ENCODE data around the gene CGB2. TPM values are rescaled to one million over a fixed set of nuclear protein-coding genes. Genes with fewer than 3 reads are reported as not detected.
A peak's percentile ranks its signal among the peaks of the same experiment; 100 is the strongest.

Gene CGB2
- total and polyA plus RNA-seq, 2 donors from 2014 or later = not detected

DNA sequence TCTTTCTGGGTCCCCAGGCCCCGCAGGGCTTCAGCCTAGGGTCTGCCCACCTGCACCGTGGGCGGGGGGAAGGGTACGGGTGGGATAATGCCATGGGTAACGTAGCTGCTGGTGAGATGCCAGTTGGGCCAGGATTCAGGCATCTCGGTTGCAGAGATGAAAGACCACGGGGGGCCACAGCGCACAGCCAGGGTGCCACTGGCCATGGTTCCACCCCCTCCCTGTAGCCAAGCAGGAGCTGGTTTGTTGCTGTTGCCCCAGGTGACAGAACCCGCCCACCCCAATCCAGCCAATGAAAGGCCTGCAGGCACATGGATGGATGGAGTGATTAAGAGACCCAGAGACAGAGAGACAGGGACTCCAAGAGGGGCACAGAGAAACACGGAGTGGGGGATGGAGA is 26.9 kb downstream of the CGB2 start:
- no peak overlapping the region for H3K27ac ChIP-seq (ENCODE audit: low read depth in 2 of 2, low read length in 2 of 2)
- H3K9me3 ChIP-seq (ENCODE audit: control insufficient read depth in 2 of 3, insufficient read depth in 1 of 3, low read length in 3 of 3) = no peaks in the 10 kb centered on the region
- FAIRE-seq (no peak), DNase-seq (peak in 3 of 5 donors; percentile 53 to 73 (median 63))
- H3K4me1 ChIP-seq (ENCODE audit: control insufficient read depth in 2 of 3, insufficient read depth in 2 of 3, low read depth in 1 of 3, low read length in 3 of 3) = peaks cover 0 to 4% (median 0%) of the 10 kb centered on the region in 3 donors
- TF ChIP-seq, protein P1, sequence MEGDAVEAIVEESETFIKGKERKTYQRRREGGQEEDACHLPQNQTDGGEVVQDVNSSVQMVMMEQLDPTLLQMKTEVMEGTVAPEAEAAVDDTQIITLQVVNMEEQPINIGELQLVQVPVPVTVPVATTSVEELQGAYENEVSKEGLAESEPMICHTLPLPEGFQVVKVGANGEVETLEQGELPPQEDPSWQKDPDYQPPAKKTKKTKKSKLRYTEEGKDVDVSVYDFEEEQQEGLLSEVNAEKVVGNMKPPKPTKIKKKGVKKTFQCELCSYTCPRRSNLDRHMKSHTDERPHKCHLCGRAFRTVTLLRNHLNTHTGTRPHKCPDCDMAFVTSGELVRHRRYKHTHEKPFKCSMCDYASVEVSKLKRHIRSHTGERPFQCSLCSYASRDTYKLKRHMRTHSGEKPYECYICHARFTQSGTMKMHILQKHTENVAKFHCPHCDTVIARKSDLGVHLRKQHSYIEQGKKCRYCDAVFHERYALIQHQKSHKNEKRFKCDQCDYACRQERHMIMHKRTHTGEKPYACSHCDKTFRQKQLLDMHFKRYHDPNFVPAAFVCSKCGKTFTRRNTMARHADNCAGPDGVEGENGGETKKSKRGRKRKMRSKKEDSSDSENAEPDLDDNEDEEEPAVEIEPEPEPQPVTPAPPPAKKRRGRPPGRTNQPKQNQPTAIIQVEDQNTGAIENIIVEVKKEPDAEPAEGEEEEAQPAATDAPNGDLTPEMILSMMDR (IDR thresholded peaks at IDR 0.05; ENCODE audit: borderline replicate concordance, extremely low read depth, insufficient read depth) = no peak
- H3K9ac ChIP-seq (ENCODE audit: low read length in 3 of 3) = no peak overlapping the region
- peaks cover 5% of the 10 kb centered on the region for H3K27me3 ChIP-seq (ENCODE audit: control insufficient read depth, insufficient read depth, low read length)
- intact Hi-C loops (cut with DNase I) = no loop called here
- H3K36me3 ChIP-seq (ENCODE audit: control insufficient read depth in 2 of 3, insufficient read depth in 3 of 3, low read length in 3 of 3) = no peaks in the 10 kb centered on the region
- H3K4me3 ChIP-seq (ENCODE audit: low read length in 3 of 3) = no peak overlapping the region

- FAIRE-seq (no peak), DNase-seq (peak in 2 of 5 donors; percentile 64 to 66)
- intact Hi-C loops (cut with DNase I) = no loop called here
- H3K27me3 ChIP-seq (ENCODE audit: control insufficient read depth, insufficient read depth, low read length) = peaks cover 5% of the 10 kb centered on the region
- no peak overlapping the region for H3K4me3 ChIP-seq (ENCODE audit: low read length in 3 of 3)
- H3K36me3 ChIP-seq (ENCODE audit: control insufficient read depth in 2 of 3, insufficient read depth in 3 of 3, low read length in 3 of 3) = no peaks in the 10 kb centered on the region
- H3K27ac ChIP-seq (ENCODE audit: low read depth in 2 of 2, low read length in 2 of 2) = no peak overlapping the region
- TF ChIP-seq, protein P1 (IDR thresholded peaks at IDR 0.05; ENCODE audit: borderline replicate concordance, extremely low read depth, insufficient read depth) = no peak
- H3K9ac ChIP-seq (ENCODE audit: low read length in 3 of 3) = no peak overlapping the region
- H3K4me1 ChIP-seq (ENCODE audit: control insufficient read depth in 2 of 3, insufficient read depth in 2 of 3, low read depth in 1 of 3, low read length in 3 of 3) = peaks cover 0 to 4% (median 0%) of the 10 kb centered on the region in 3 donors
- H3K9me3 ChIP-seq (ENCODE audit: control insufficient read depth in 2 of 3, insufficient read depth in 1 of 3, low read length in 3 of 3) = no peaks in the 10 kb centered on the region
Observed at GRCh38 chr19:49059053-49059452, 27.4 kb downstream of the CGB2 start.

- intact Hi-C loops (cut with DNase I) = no loop called here
- Histone ChIP-seq H3K27me3 (ENCODE audit: control insufficient read depth, insufficient read depth, low read length) (peaks cover 5% of the 10 kb centered on the region), H3K36me3 (ENCODE audit: control insufficient read depth in 2 of 3, insufficient read depth in 3 of 3, low read length in 3 of 3) (no peaks in the 10 kb centered on the region), H3K27ac (ENCODE audit: low read depth in 2 of 2, low read length in 2 of 2) (no peak overlapping the region), H3K9ac (ENCODE audit: low read length in 3 of 3) (no peak overlapping the region), H3K4me1 (ENCODE audit: control insufficient read depth in 2 of 3, insufficient read depth in 2 of 3, low read depth in 1 of 3, low read length in 3 of 3) (peaks cover 0 to 4% (median 0%) of the 10 kb centered on the region in 3 donors), H3K9me3 (ENCODE audit: control insufficient read depth in 2 of 3, insufficient read depth in 1 of 3, low read length in 3 of 3) (no peaks in the 10 kb centered on the region), H3K4me3 (ENCODE audit: low read length in 3 of 3) (no peak overlapping the region)
- no peak for FAIRE-seq
- no peak for DNase-seq
- TF ChIP-seq, protein P1 (IDR thresholded peaks at IDR 0.05; ENCODE audit: borderline replicate concordance, extremely low read depth, insufficient read depth) = no peak
Observed at GRCh38 chr19:49061000-49061399, 29.3 kb downstream of the CGB2 start.

DNA sequence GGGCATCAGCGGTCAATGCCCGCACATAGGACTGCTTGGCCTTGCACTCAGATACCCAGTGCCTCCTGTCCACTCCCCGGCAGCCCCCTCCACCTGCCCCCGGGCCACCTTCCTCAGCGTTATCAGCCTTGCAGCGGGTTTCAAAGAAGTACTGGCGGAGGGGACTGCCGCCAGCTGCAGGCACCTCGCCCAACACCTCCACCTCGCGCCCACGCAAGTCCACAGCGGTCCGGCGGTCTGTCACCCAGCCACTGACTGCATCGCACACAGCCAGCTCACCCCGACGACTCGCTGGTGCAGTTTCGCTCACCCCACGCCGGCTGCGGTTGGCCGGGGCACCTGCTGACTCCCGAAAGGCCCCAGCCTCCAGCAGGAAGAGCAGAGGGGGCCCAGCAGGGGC is 29.8 kb downstream of the CGB2 start:
- Histone ChIP-seq H3K4me1 (ENCODE audit: control insufficient read depth in 2 of 3, insufficient read depth in 2 of 3, low read depth in 1 of 3, low read length in 3 of 3) (peaks cover 0 to 4% (median 0%) of the 10 kb centered on the region in 3 donors), H3K27me3 (ENCODE audit: control insufficient read depth, insufficient read depth, low read length) (peaks cover 6% of the 10 kb centered on the region), H3K9ac (ENCODE audit: low read length in 3 of 3) (no peak overlapping the region), H3K27ac (ENCODE audit: low read depth in 2 of 2, low read length in 2 of 2) (no peak overlapping the region), H3K36me3 (ENCODE audit: control insufficient read depth in 2 of 3, insufficient read depth in 3 of 3, low read length in 3 of 3) (no peaks in the 10 kb centered on the region), H3K9me3 (ENCODE audit: control insufficient read depth in 2 of 3, insufficient read depth in 1 of 3, low read length in 3 of 3) (no peaks in the 10 kb centered on the region), H3K4me3 (ENCODE audit: low read length in 3 of 3) (no peak overlapping the region)
- TF ChIP-seq, protein P1 (IDR thresholded peaks at IDR 0.05; ENCODE audit: borderline replicate concordance, extremely low read depth, insufficient read depth) = no peak
- intact Hi-C loops (cut with DNase I) = no loop called here
- FAIRE-seq (no peak), DNase-seq (no peak)

All from kidney (tissue), 14 donors.